H1 (cell line): ENCODE data around the gene CXCR4. TPM values are rescaled to one million over a fixed set of nuclear protein-coding genes. Genes with fewer than 3 reads are reported as not detected.

Experiments
- CTCF ChIA-PET: fragments of 300-600 bp; sonication (Branson Sonifier 250); formaldehyde crosslinking; loops from one replicate; lab custom pipeline; 2021; ENCODE audit not compliant: partially characterized antibody; lab: Charles Lee
- POLR2A ChIA-PET: fragments of 300-600 bp; sonication (Branson Sonifier 250); formaldehyde crosslinking; loops from one replicate; lab custom pipeline; 2021; ENCODE audit warnings: inconsistent platforms; ENCODE audit not compliant: partially characterized antibody; lab: Charles Lee
- DNase-seq, 2 experiments: peaks; one replicate each; pipeline versions ENCODE4 v3.0.0 to v3.0.0-alpha.2; 2010 to 2022; ENCODE audit warnings: low spot score in 2 of 2, low read depth in 1 of 2, mixed read lengths in 1 of 2
- FAIRE-seq: peaks from 2 replicates; lab custom pipeline; 2011; peaks lifted over from hg19 to GRCh38; lab: Jason Lieb, UNC
- H2AFZ ChIP-seq: 2 replicates; pipeline ENCODE4 v1.8.1; 2012; ENCODE audit warnings: low read length, inconsistent platforms
- H2AK5ac ChIP-seq: 2 replicates; pipeline ENCODE4 v1.6.1; 2013; ENCODE audit warnings: low read depth, low read length
- H2BK120ac ChIP-seq: replicated peaks from 2 replicates; pipeline ENCODE3; 2013; ENCODE audit warnings: low read depth, low read length, inconsistent platforms
- H2BK12ac ChIP-seq: 2 replicates; pipeline ENCODE4 v1.6.1; 2013; ENCODE audit warnings: low read depth, low read length
- H2BK15ac ChIP-seq: 2 replicates; pipeline ENCODE4 v1.6.1; 2013; ENCODE audit warnings: low read length
- H2BK20ac ChIP-seq: 2 replicates; pipeline ENCODE4 v1.6.1; 2013; ENCODE audit warnings: low read length
- H2BK5ac ChIP-seq: 2 replicates; pipeline ENCODE4 v1.6.1; 2013; ENCODE audit warnings: low read depth, low read length
- H3K14ac ChIP-seq: 2 replicates; pipeline ENCODE4 v1.6.1; 2013; ENCODE audit warnings: inconsistent platforms; ENCODE audit not compliant: insufficient read length
- H3K18ac ChIP-seq: 2 replicates; pipeline ENCODE4 v1.6.1; 2013; ENCODE audit warnings: low read length; ENCODE audit errors: extremely low read depth
- H3K23ac ChIP-seq: 2 replicates; pipeline ENCODE4 v1.6.1; 2013; ENCODE audit warnings: inconsistent platforms; ENCODE audit not compliant: insufficient read length
- H3K23me2 ChIP-seq: 2 replicates; pipeline ENCODE4 v1.6.1; 2013; ENCODE audit warnings: low read depth, low read length
- H3K27ac ChIP-seq: 2 replicates; pipeline ENCODE4 v1.6.1; 2011; ENCODE audit warnings: low read depth, low read length, inconsistent platforms
- H3K27me3 ChIP-seq, 4 experiments: replicated peaks in 1 of 4; 1 replicate in 1 of 4; 2 replicates in 3 of 4; pipeline versions ENCODE4 v1.6.1 to v1.8.1; 2011 to 2013; ENCODE audit warnings: low read length in 3 of 4, mild to moderate bottlenecking in 3 of 4, inconsistent platforms in 2 of 4, mixed read lengths in 2 of 4, moderate library complexity in 1 of 4; ENCODE audit not compliant: control insufficient read depth in 3 of 4, insufficient read depth in 3 of 4; ENCODE audit errors: extremely low read depth in 1 of 4
- H3K36me3 ChIP-seq, 4 experiments: 2 replicates each; pipeline versions ENCODE4 v1.6.1 to v1.8.1; 2011 to 2013; ENCODE audit warnings: mild to moderate bottlenecking in 4 of 4, low read length in 3 of 4, moderate library complexity in 2 of 4, control low read depth in 1 of 4, inconsistent platforms in 1 of 4; ENCODE audit not compliant: insufficient read depth in 4 of 4, control insufficient read depth in 2 of 4
- H3K4ac ChIP-seq: replicated peaks from 2 replicates; pipeline ENCODE3; 2013; ENCODE audit warnings: low read length, low read depth, mixed read lengths, inconsistent platforms; ENCODE audit not compliant: insufficient read length
- H3K4me1 ChIP-seq, 4 experiments: replicated peaks in 1 of 4; 1 replicate in 1 of 4; 2 replicates in 3 of 4; pipeline versions ENCODE4 v1.6.1 to v1.8.1; 2011 to 2013; ENCODE audit warnings: low read length in 3 of 4, inconsistent platforms in 2 of 4, mixed read lengths in 1 of 4; ENCODE audit not compliant: insufficient read depth in 4 of 4, control insufficient read depth in 3 of 4
- H3K4me2 ChIP-seq, 2 experiments: 2 replicates each; pipeline versions ENCODE4 v1.6.1 to v1.8.1; 2011 to 2013; ENCODE audit warnings: low read depth in 2 of 2, low read length in 2 of 2, control low read depth in 1 of 2, inconsistent platforms in 1 of 2, mild to moderate bottlenecking in 1 of 2; ENCODE audit not compliant: insufficient read depth in 1 of 2
- H3K4me3 ChIP-seq, 4 experiments: fragments of 200-600, 300-600 bp in 1 of 4; sonication (generic), shearing (Covaris generic), sonication (Bioruptor Twin) in 1 of 4; 2 replicates each; pipeline versions ENCODE4 v1.5.1 to v1.8.1; 2011 to 2016; ENCODE audit warnings: low read length in 4 of 4, low read depth in 3 of 4, control low read depth in 2 of 4, inconsistent platforms in 2 of 4, mild to moderate bottlenecking in 2 of 4, mixed read lengths in 1 of 4, moderate library complexity in 1 of 4; ENCODE audit not compliant: insufficient read depth in 2 of 4; ENCODE audit errors: extremely low read depth in 1 of 4
- H3K56ac ChIP-seq: replicated peaks from 2 replicates; pipeline ENCODE3; 2013; ENCODE audit warnings: low read depth, mild to moderate bottlenecking, mixed read lengths, low read length, inconsistent platforms; ENCODE audit not compliant: insufficient read length
- H3K79me1 ChIP-seq: 2 replicates; pipeline ENCODE4 v1.6.1; 2013; ENCODE audit warnings: low read depth, low read length, control low read depth
- H3K79me2 ChIP-seq, 2 experiments: 2 replicates each; pipeline versions ENCODE4 v1.6.1 to v1.8.1; 2012 to 2013; ENCODE audit warnings: low read length in 2 of 2, mild to moderate bottlenecking in 2 of 2, inconsistent platforms in 1 of 2; ENCODE audit not compliant: insufficient read depth in 2 of 2, control insufficient read depth in 1 of 2
- H3K9ac ChIP-seq, 4 experiments: replicated peaks in 1 of 4; 1 replicate in 1 of 4; 2 replicates in 3 of 4; pipeline versions ENCODE4 v1.6.1 to v1.8.1; 2011 to 2013; ENCODE audit warnings: low read depth in 3 of 4, low read length in 3 of 4, control low read depth in 2 of 4, mild to moderate bottlenecking in 2 of 4, moderate library complexity in 2 of 4, inconsistent platforms in 1 of 4; ENCODE audit errors: extremely low read depth in 1 of 4
- H3K9me3 ChIP-seq, 2 experiments: 2 replicates each; pipeline versions ENCODE4 v1.6.1 to v1.8.1; 2012 to 2013; ENCODE audit warnings: mild to moderate bottlenecking in 2 of 2, moderate library complexity in 2 of 2, control low read depth in 1 of 2, inconsistent platforms in 1 of 2, low read depth in 1 of 2, low read length in 1 of 2, mixed read lengths in 1 of 2; ENCODE audit not compliant: insufficient read depth in 2 of 2
- H4K20me1 ChIP-seq, 2 experiments: replicated peaks in 1 of 2; 2 replicates each; pipeline versions ENCODE3 to v1.8.1; 2011 to 2013; ENCODE audit warnings: inconsistent platforms in 2 of 2, low read length in 2 of 2, mild to moderate bottlenecking in 1 of 2; ENCODE audit not compliant: insufficient read depth in 2 of 2, control insufficient read depth in 1 of 2
- H4K5ac ChIP-seq: 2 replicates; pipeline ENCODE4 v1.6.1; 2013; ENCODE audit warnings: low read length, low read depth, mixed read lengths, inconsistent platforms; ENCODE audit not compliant: insufficient read length
- H4K8ac ChIP-seq: 2 replicates; pipeline ENCODE4 v1.8.0; 2013; ENCODE audit warnings: mild to moderate bottlenecking, moderate library complexity, low read length, inconsistent platforms; ENCODE audit not compliant: insufficient read depth; ENCODE audit errors: extremely low read depth
- H4K91ac ChIP-seq: replicated peaks from 2 replicates; pipeline ENCODE3; 2013; ENCODE audit warnings: low read length, mixed read lengths, inconsistent platforms; ENCODE audit not compliant: insufficient read length
- CBX8 ChIP-seq: fragments of 300-800, 300-1000 bp; sonication (generic); IDR thresholded peaks from 2 replicates; pipeline ENCODE4 v1.7.1; 2016; ENCODE audit warnings: low read depth, low read length, borderline replicate concordance
- EZH2 ChIP-seq: fragments of 200-600 bp; sonication (generic); IDR thresholded peaks from 2 replicates; pipeline ENCODE4 v1.7.1; 2012; ENCODE audit warnings: low read depth, mild to moderate bottlenecking, moderate library complexity, low read length, inconsistent platforms; ENCODE audit not compliant: severe bottlenecking
- JUND ChIP-seq: IDR thresholded peaks from 2 replicates; pipeline ENCODE4 v1.6.1; 2011; ENCODE audit warnings: mild to moderate bottlenecking, improper control_type of control experiment, low read length
- KDM4A ChIP-seq: IDR thresholded peaks from one replicate; pipeline ENCODE4 v1.7.1; 2012; ENCODE audit warnings: low read depth, mild to moderate bottlenecking, moderate library complexity, low read length, inconsistent platforms; ENCODE audit not compliant: severe bottlenecking
- MAFK ChIP-seq: IDR thresholded peaks from 2 replicates; pipeline ENCODE4 v1.6.1; 2012; ENCODE audit warnings: low read depth, mild to moderate bottlenecking, improper control_type of control experiment, low read length
- RFX5 ChIP-seq: IDR thresholded peaks from 2 replicates; pipeline ENCODE4 v1.6.1; 2011; ENCODE audit warnings: low read depth, low read length, improper control_type of control experiment, borderline replicate concordance
- SAP30 ChIP-seq: fragments of 300-600 bp; sonication (generic); IDR thresholded peaks from 2 replicates; pipeline ENCODE4 v1.7.1; 2012; ENCODE audit warnings: low read length, moderate library complexity, mild to moderate bottlenecking, inconsistent platforms; ENCODE audit not compliant: insufficient read depth, insufficient replicate concordance
- TBP ChIP-seq: IDR thresholded peaks from 2 replicates; pipeline ENCODE4 v1.6.1; 2011; ENCODE audit warnings: low read depth, low read length, improper control_type of control experiment
- WGBS, 2 experiments: shearing (Covaris generic) in 1 of 2; methylation state at CpG; one replicate each; pipeline versions ENCODE4 v1.1.6 to v1.1.7; 2013 to 2015; ENCODE audit warnings: low lambda C conversion rate in 2 of 2, mixed read lengths in 2 of 2, inconsistent platforms in 1 of 2, low coverage in 1 of 2, missing lambda C conversion rate in 1 of 2; ENCODE audit not compliant: insufficient replicate concordance in 2 of 2, insufficient coverage in 1 of 2, insufficient read length in 1 of 2; ENCODE audit errors: extremely low coverage in 1 of 2, missing lambda C conversion rate in 1 of 2; 5-methylcytosine and 5-hydroxymethylcytosine counted together
- polyA plus RNA-seq, 7 experiments: library from polyadenylated mRNA; depleted of rRNA in 3 of 7; stranded (reverse) in 5 of 7; unstranded in 2 of 7; fragments of >200 nt in 5 of 7; fragments of 200-250 nt in 2 of 7; gene quantifications; 1 replicate in 5 of 7; 2 replicates in 1 of 7; 4 replicates in 1 of 7; pipeline versions ENCODE4 v1.2.1 to v1.2.3, GENCODE V29; 2011 to 2013; ENCODE audit warnings: missing spikeins in 2 of 7, mixed read lengths in 2 of 7
- total RNA-seq: library from RNA; stranded (reverse); fragmentation: NEBNext Ultra II Directional; extraction: Animal tissue kit (Norgen Biotek cat#: 25700); gene quantifications from 2 replicates; pipeline ENCODE4 v1.2.1, GENCODE V29; 2021

CXCR4 gene
- total and polyA plus RNA-seq, 2 of the 8 experiments (the other 6 are each of a cell fraction or from before 2014, with no cell fraction given), result 1.8 to 2.8 TPM

- H2BK5ac ChIP-seq, result no peak overlapping the region
- WGBS, 2 experiments, result 98% methylated on average over 3 of the region's 3 CpGs; no CpG with 5 or more reads in 1 of the 2 experiments
- no peak overlapping the region for H3K27ac ChIP-seq
- no peak overlapping the region for H2BK20ac ChIP-seq
- no peaks in the 10 kb centered on the region for H3K79me1 ChIP-seq
- no peak overlapping the region for H4K8ac ChIP-seq
- H2BK120ac ChIP-seq, result no peak overlapping the region
- FAIRE-seq, result no peak
- no peaks in the 10 kb centered on the region; a peak in 1 of 7 replicates for H3K4me1 ChIP-seq
- H4K91ac ChIP-seq, result no peak overlapping the region
- no peak overlapping the region for H2BK15ac ChIP-seq
- no peak overlapping the region for H3K4me2 ChIP-seq
- no peaks in the 10 kb centered on the region for H3K36me3 ChIP-seq
- H3K14ac ChIP-seq, result no peak overlapping the region
- CTCF ChIA-PET, result interaction anchor here (0.8 to 1.4 kb wide), 3 partner anchors 9 to 75 kb away, joined by 4 to 6 read pairs (median 4); no protein-coding TSS in a partner anchor
- H2AFZ ChIP-seq, result no peak overlapping the region
- H2BK12ac ChIP-seq, result no peak overlapping the region
- no peak overlapping the region for H4K5ac ChIP-seq
- no peak overlapping the region for H3K23ac ChIP-seq
- no peak overlapping the region for H3K56ac ChIP-seq
- no peak overlapping the region for H3K4me3 ChIP-seq
- DNase-seq, result no peak
- H4K20me1 ChIP-seq, result no peaks in the 10 kb centered on the region
- peaks cover 0 to 1% (median 0%) of the 10 kb centered on the region in 4 experiments; a peak in 2 of 7 replicates for H3K27me3 ChIP-seq
- no peak overlapping the region for H3K9ac ChIP-seq
- H2AK5ac ChIP-seq, result no peak overlapping the region
- no peak overlapping the region for H3K4ac ChIP-seq
- peaks cover 7 to 9% of the 10 kb centered on the region in 2 experiments; a peak in 2 of 4 replicates for H3K9me3 ChIP-seq
- POLR2A ChIA-PET, result no interaction called here
- H3K79me2 ChIP-seq, result no peaks in the 10 kb centered on the region
- H3K18ac ChIP-seq, result no peak overlapping the region
- H3K23me2 ChIP-seq, result no peaks in the 10 kb centered on the region
- no peak for TF ChIP-seq RFX5
- no peak for TF ChIP-seq JUND
- TF ChIP-seq SAP30, result no peak
- no peak for TF ChIP-seq MAFK
- no peak for TF ChIP-seq KDM4A
- TF ChIP-seq EZH2, result no peak
- TF ChIP-seq TBP, result no peak
- TF ChIP-seq CBX8, result no peak
Measured at GRCh38 chr2:136072621-136073020, 45.3 kb downstream of the CXCR4 start.
